GM18519 (cell line): Measurements from ENCODE around the gene LRRC61.
"Not testable (repeated sequence)": the region's sequence is repeated elsewhere in the genome, so short reads cannot be mapped to it uniquely, and the experiment has no call there.

Experiments
- ATAC-seq: cut with Tn5 transposase; IDR thresholded peaks from one replicate; pipeline ENCODE4 v1.9.1; 2021; ENCODE audit warnings: mild to moderate bottlenecking, moderate library complexity; ENCODE audit not compliant: unreplicated experiment, low FRiP score

LRRC61 gene

DNA sequence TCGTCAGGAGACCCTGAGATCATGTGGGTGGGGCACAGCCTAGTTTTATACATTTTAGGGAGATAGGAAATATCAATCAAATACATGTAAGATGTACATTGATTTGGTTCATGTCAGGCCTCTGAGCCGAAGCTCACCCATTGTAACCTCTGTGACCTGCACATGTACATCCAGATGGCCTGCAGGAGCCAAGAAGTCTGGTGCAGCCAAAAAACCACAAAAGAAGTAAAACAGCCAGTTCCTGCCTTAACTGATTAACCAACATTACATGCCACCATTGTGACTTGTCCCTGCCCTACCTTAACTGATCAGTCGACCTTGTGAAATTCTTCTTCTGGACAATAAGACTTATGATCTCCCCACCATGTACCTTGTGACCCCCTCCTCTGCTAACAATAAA is 16.0 kb upstream of the LRRC61 start:
- no peak for ATAC-seq

DNA sequence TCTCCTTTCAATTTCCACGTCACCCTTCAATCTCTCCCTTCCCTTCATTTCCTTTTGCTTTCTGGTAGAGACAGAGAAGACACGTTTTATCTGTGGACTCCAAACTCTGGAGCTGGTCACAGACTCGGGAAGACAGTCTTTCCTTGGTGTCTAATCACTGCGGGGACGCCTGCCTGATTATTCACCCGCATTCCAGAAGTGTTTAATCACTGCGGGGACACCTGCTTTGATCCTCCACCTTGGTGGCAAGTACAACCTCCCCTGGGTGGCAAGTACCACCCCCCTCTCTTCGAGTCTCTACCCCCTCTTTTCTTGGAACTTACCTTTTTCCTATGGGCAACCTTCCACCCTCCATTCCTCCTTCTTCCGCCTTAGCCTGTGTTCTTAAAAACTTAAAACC is 15.3 kb upstream of the LRRC61 start:
- ATAC-seq = no peak

DNA sequence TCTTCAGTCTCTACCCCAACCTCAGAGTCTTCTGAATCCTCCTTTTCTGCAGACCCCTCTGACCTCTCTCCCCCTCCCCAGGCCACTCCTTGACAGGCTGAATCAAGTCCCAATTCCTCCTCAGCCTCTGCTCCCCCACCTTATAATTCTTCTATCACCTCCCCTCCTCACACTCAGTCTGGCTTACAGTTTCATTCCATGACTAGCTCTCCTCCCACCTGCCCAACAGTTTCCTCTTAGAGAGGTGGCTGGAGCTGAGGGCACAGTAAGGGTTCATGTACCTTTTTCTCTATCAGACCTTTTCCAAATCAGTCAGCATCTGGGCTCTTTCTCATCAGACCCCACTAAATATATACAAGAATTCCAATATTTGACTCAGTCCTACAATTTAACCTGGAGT is 14.6 kb upstream of the LRRC61 start:
- no peak for ATAC-seq

DNA sequence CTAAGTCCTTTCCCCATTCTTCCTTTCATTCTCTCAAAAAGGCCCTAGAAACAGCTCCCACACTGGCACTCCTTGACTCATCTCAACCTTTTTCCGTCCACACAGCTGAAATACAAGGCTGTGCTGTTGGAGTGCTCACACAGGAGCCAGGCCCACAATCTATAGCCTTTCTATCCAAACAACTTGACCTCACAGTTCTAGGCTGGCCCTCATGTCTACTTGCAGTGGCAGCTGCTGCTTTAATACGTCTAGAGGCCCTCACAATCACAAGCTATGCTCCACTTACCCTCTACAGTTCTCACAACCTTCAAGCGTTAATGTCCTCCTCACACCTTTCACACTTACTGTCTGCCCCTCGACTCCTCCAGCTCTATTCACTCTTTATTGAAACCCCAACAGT is 12.0 kb upstream of the LRRC61 start:
- no peak for ATAC-seq

DNA sequence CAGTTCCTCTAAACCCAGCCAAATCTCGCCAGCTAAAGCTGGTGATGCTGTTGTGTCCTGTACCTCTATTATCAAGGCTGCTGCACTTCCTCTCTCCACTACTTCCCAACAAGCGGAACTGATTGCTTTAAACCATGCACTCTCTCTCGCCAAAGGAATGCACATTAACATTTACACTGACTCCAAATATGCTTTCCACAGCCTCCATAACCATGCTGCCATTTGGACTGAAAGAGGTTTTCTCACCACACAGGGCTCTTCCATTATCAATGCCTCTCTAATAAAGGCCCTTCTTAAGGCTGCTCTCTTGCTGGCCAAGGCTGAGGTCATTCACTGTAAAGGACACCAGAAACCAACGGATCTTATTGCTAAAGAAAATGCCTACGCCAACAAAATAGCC is 11.4 kb upstream of the LRRC61 start:
- ATAC-seq = no peak

DNA sequence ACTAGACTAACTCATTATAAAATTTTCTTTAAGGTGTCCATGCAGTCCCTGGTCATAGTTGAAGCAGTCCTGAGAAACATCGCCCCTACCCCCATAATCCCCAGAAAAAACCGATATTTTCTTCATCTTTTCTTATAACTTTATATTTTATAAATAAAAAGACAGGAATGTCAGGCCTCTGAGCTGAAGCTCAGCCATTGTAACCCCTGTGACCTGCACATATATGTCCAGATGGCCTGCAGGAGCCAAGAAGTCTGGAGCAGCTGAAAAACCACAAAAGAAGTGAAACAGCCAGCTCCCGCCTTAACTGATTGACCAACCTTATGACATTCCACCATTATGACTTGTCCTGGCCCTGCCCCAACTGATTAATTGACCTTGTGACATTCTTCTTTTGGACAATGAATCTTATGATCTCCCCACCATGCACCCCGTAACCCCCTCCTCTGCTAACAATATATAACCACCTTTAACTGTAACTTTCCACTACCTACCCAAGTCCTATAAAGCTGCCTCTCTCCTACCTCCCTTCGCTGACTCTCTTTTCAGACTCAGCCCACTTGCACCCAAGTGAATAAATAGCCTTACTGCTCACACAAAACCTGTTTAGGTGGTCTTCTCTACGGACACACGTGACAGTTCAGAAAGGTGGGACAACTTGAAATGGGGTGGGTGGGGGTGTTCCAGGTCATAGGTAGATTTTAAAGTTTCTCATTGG is 10.3 kb upstream of the LRRC61 start:
- not testable (repeated sequence) for ATAC-seq

DNA sequence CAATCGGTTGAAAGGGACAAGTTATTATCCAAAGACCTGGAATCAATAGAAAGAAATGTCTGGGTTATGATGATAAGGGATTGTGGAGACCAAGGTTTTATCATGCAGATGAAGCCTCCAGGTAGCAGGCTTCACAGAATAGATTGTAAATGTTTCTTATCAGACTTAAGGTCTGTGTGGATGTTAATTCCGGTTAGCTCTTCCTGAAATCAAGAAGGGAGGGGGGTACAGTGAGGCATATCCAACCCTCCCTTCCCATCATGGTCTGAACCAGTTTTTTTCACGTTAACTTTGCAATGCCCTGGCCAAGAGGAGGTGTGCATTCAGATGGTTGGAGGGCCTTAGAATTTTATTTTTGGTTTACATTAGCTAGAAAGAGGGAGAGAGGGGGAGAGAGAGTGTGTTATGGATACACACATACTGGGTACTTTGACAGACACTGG is 9.8 kb upstream of the LRRC61 start:
- ATAC-seq = no peak

DNA sequence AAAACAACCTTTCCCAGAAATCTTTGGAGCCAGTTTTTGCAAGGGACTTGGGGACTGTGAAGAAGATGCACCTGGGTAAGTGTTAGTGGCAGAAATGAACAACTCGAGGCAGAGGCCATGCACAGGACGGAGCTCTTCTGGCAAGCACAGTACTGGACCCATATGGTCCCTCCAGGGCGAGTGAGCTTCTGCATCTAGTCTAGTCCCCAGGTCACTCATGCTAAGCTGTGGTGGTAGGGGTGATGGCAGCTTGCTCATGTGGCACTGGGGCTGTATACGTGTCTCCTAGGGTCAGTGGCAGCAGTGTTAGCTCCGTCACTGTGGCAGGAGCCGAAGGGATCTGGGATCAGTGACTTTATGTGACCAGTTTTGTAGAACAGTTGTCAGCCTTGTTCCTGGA is 9.3 kb upstream of the LRRC61 start:
- no peak for ATAC-seq

DNA sequence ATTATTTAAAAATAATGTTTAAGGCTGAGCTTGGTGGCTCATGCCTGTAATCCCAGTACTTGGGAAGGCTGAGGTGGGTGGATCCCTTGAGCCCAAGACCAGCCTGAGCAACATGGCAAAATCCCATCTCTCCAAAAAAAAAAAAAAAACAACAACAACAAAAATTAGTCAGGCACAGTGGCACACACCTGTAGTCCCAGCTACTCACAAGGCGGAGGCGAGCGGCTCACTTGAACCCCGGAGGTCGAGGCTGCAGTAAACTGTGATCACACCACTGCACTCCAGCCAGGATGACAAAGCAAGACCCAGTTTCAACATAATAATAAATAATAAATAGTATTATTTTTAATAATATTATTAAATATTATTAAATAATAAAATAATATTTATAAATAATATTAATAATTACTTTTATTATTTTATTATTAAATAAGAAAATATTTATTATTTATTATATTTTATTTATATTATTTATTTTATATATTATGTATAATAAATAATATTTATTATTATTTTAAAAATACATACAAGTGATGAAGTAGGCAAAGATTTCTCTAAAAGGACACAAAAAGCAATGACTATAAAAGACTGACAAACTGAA is 8.4 kb upstream of the LRRC61 start:
- ATAC-seq = no peak

DNA sequence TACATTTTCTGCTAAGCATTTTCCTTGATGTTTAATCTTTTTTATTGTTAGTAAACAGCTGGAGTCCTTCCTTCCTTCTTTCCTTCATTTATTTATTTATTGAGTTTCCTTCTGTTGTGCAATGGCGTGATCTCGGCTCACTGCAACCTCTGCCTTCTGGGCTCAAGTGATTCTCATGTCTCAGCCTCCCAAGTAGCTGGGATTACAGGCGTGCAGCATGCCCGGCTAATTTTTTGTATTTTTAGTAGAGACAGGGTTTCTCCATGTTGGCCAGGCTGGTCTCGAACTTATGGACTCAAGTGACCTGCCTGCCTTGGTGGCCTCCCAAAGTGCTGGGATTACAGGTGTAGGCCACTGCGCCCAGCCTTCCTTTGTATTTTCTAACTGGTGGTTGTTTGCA is 6.2 kb upstream of the LRRC61 start:
- ATAC-seq = not testable (repeated sequence)

DNA sequence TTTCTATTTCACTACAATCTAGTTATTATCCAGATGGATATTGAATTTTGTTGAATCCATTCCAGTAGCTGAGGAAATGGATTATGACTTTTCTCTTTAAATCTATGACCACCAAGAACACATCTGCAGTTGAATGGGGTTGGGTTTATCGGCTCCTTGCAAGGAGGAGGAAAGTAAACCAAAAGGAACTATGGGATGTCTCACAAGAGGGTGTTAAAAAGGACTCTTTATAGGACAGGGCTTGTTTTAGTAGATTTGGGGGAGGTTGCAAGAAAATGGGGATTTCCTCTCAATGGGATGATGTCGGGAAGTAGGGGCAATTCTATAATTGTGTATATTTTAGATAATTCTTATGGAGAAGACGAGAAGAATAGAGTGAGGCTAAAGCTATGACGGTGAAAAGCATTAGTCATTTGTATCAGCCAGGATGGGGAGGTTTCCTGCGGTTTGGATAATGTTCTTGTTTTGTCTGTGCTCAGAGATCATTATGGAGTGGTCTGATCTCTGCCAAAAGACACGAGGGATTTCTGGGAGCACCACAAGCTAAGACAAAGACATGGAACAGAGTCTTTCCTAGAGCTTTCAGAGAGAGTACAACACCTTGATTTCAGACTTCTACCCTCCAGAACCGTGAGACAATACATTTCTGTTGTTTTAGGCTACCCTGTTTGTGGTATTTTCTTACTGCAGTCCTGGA is 5.3 kb upstream of the LRRC61 start:
- no peak for ATAC-seq

DNA sequence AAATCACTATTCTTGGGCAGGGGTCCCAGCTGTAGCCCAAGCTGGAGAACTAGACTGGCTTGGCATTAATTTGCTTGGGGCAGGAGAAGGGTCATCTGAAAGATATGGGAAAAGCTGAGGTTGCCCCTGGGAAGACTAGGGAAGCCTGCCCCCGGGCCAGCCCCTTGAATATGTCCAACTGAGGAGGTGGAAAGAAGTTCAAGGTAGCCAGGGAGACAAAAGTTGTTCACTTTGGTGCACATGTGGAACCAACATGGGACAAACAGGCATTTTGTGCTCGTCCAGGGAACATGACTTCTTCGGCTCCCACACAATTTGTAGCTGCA is 1.4 kb upstream of the LRRC61 start:
- ATAC-seq = no peak

DNA sequence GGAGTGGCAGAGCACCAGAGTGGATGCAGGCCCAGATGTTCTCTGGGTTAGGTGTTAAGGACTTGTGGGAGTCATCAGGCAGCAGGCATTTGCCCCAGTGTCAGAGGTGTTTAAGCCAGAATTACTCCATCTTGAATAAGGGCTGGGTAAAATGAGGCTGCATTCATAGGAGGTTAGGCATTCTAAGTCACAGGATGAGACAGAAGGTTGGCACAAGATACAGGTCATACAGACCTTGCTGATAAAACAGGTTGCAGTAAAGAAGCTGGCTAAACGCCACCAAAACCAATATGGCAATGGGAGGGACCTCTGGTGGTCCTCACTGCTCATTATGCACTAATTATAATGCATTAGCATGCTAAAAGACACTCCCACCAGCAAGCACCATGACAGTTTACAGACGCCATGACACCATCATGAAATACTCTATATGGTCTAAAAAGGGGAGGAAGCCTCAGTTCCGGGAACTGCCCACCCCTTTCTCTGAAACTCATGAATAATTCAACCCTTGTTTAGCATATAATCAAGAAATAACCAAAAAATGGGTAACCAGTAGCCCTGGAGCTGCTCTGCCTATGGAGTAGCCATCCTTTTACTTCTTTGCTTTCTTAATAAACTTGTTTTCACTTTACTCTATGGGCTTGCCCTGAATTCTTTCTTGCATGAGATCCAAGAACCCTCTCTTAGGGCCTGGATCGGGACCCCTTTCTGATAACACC is 882 bp upstream of the LRRC61 start:
- no peak for ATAC-seq

DNA sequence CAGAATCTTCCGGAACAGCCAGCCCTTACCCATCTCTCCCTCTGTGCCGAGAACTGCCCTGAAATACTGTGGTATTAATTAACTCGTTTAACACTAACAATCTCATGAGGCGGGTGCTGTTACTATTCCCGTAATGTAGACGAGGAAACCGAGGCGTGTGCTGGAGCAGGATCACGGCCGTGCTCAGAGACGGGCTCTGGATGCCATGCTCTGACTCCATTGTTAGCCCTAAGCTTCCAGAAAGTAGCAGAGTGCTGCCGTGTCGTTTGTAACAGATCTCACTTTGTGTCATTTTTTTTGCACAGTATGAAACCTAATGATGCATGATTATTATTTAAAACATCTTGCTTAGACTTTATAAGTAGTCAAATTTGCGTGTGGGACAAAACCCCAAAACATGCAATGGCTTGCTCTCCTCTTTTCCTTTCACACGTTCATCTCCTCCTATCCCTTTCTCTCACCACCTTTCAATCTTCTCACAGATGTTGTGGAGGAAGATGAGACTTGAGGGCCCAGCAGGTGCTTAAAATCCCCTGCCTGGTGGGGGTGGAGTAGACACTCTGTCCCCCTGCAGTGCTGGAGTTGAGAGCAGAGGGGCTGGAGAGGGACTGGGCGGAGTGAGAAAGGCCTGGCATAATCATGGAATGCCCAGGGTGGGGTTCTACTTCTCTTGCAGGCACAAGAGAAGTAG is 672 bp downstream of the LRRC61 start:
- ATAC-seq = no peak

DNA sequence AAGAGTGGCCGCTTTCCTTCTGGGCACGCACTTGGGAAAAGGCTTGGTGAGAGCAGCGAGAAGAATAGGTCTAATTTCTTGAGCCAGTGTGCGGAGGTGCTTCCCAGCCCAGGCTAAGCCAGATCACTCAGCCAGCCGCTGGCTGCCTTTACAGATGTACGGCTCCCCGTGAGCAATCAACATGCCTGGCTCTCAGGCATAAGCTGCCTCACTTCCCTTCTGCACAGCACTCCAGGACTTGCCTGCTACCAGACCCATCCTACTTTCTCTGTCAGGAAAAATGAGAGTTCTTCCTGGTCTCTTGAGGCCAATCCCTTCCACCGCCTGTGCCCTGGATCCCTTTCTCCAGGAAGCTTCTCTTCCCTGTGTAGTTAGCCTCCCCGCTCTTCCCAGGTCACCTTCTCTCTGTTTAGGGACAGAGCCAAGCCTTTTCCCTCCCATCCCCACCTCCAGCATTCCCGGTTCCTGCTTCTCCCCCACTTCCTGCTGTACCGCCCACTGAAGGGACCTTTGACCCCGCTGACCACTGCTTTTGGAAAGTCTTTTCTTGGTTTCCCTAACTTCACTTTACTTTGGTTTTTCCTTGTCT is 1.3 kb downstream of the LRRC61 start:
- no peak for ATAC-seq

DNA sequence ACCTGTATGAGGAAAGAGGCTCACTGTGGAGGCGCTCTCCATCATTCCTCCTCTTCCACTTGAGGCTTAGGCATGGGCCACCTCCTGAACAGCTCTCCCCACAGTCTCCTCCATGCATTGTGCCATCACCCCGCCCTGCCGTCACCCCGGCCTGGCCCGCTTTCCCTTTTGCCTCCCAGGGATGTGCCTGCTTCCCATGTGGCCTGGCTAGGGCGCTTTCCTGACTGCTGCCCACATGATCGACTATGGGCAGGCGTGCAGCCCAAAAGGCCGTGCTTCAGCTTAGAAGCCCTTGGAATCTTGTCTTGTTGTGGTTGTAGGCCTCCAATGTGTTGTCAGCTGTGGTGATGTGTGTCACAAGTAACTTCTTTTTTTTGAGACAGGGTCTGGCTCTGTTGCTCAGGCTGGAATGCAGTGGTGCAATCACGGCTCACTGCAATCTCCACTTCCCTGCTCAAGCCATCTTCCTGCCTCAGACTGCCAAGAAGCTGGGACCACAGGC is 2.0 kb downstream of the LRRC61 start:
- ATAC-seq = no peak

DNA sequence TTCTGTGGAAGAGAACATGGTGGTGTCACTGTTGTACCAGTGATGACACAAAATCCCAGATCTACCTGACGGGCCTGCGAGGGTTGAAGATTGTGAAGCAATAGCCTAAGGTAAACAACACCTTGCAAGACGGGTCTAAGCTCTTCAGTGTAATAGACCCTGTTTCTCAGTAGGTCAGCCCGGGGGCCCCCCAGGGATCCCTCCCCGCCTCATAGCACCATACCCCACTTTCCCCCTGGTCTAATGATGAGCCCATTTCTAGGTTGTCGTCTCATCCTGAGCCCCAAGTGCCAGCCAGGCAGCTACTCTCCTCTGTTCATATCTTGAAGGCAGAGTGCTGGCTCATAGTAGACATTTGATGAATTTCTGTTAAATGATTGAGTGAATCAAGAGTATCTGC is 2.7 kb downstream of the LRRC61 start:
- no peak for ATAC-seq

DNA sequence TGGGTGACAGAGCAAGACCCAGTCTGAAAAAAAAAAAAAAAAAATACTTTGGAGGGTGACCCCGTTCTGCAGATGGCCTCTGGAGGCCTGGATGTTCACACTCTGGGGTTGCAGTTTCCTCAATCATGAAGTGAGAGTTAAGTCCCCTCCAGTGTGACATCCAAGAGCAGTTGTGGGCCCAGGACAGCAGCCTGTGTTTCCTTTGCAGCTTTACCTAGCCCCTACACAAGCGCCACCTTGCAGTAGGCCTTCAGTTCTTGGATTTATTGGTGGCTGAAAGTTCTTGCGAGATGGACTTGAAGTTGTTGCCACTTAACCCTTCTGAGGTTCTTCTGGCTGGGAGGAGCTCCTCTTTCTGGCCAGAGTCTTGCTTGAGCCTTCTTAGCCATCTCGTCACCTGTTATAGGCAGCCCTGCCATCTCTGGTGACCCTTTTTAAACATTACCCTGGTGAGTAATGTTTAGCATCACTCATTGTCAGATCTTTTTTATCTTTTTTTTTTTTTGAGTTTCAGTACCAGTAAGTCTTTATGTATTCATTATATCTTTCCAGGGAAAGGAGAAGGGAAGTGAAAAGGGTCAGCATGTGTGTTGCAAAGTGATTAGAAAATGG is 3.6 kb downstream of the LRRC61 start:
- no peak for ATAC-seq

DNA sequence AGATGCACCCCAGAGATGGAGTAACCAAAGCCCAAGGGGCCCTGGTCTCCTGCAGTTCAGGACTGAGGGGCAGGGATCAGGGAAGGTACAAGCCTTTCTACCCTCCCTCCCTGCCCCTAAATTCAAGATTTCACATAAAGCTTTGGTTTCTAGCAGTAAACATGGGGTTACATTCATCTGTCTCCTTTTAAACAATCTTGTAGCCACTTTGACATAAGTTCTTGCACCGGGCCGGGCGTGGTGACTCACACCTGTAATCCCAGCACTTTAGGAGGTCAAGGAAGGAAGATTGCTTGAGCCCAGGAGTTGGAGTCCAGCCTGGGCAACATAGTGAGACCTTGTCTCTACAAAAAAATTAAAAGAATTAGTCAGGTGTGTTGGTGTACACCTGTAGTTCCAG is 4.2 kb downstream of the LRRC61 start:
- ATAC-seq = no peak
